Heart left ventricle (tissue), 16 donors: ENCODE measurements around the gene WIPF1. TPM values are rescaled to one million over a fixed set of nuclear protein-coding genes. Genes with fewer than 3 reads are reported as not detected.
A peak's percentile ranks its signal among the peaks of the same experiment; 100 is the strongest.

Experiments used
- ATAC-seq, 4 donors: fragments of 200-7000 bp; cut with Tn5 transposase; one replicate each; pipeline ENCODE4 v1.9.1; 2020 to 2022; ENCODE audit warnings: moderate library complexity in 4 of 4, mild to moderate bottlenecking in 3 of 4, moderate number of reproducible peaks in 1 of 4
- DNase-seq, 5 donors: peaks; one replicate each; pipeline ENCODE4 v3.0.0-alpha.2; 2020
- H3K27ac ChIP-seq, 12 donors: fragments of 200-600 bp; sonication (generic) in 4 of 12; one replicate each; pipeline versions ENCODE4 v1.5.0 to v1.8.0; 2016 to 2022; ENCODE audit warnings: mild to moderate bottlenecking in 2 of 12
- H3K27me3 ChIP-seq, 9 donors: fragments of 200-600 bp; sonication (generic) in 2 of 9; one replicate each; pipeline versions ENCODE4 v1.5.1 to v1.8.0; 2016 to 2022; ENCODE audit warnings: mild to moderate bottlenecking in 3 of 9
- H3K36me3 ChIP-seq, 9 donors: fragments of 200-600 bp; sonication (generic) in 2 of 9; one replicate each; pipeline versions ENCODE4 v1.5.0 to v1.8.0; 2018 to 2022; ENCODE audit warnings: mild to moderate bottlenecking in 2 of 9
- H3K4me1 ChIP-seq, 12 donors: fragments of 200-600 bp; sonication (generic) in 4 of 12; one replicate each; pipeline versions ENCODE4 v1.5.0 to v1.8.0; 2016 to 2022; ENCODE audit warnings: mild to moderate bottlenecking in 3 of 12
- H3K4me3 ChIP-seq, 12 donors: fragments of 200-600 bp; sonication (generic) in 4 of 12; one replicate each; pipeline versions ENCODE4 v1.5.0 to v1.8.0; 2017 to 2022; ENCODE audit warnings: mild to moderate bottlenecking in 9 of 12, moderate library complexity in 4 of 12
- H3K9me3 ChIP-seq, 12 donors: fragments of 200-600 bp; sonication (generic) in 4 of 12; one replicate each; pipeline versions ENCODE4 v1.5.0 to v1.8.0; 2016 to 2022; ENCODE audit warnings: mild to moderate bottlenecking in 1 of 12
- CTCF ChIP-seq, 12 donors: fragments of 200-600 bp; sonication (generic) in 4 of 12; IDR thresholded peaks; one replicate each; pipeline versions ENCODE4 v1.5.0 to v1.8.0; 2018 to 2022; ENCODE audit warnings: antibody characterized with exemption in 12 of 12, mild to moderate bottlenecking in 5 of 12
- POLR2A ChIP-seq, 2 donors: fragments of 450-650 bp; IDR thresholded peaks; one replicate each; pipeline ENCODE4 v1.6.1; 2017; ENCODE audit warnings: antibody characterized with exemption in 2 of 2, mild to moderate bottlenecking in 2 of 2, moderate library complexity in 2 of 2
- WGBS, 4 donors: extraction: QIAGEN DNeasy Blood & Tissue Kit in 2 of 4; methylation state at CpG; one replicate each; pipeline versions ENCODE4 v1.1.5 to v1.1.7; 2013 to 2018; 5-methylcytosine and 5-hydroxymethylcytosine counted together
- intact Hi-C, 10 donors: fragments of 100-400 bp; cut with DNase I; formaldehyde crosslinking; loops; one replicate each; pipeline versions ENCODE4 v1.11.1 to v1.14.2; 2022
- polyA plus RNA-seq, 2 donors: library from polyadenylated mRNA; stranded (reverse); fragments of 200-250 nt; gene quantifications; one replicate each; pipeline ENCODE4 v1.2.3, GENCODE V29; 2013
- total RNA-seq, 9 donors: library from RNA; depleted of rRNA in 2 of 9; stranded (reverse); fragments of >200 nt in 2 of 9; fragmentation: NEBNext Ultra II Directional in 3 of 9; extraction: Animal tissue kit (Norgen Biotek cat#: 25700) in 3 of 9; gene quantifications; one replicate each; pipeline versions ENCODE4 v1.1.0 to v1.2.4, GENCODE V29; 2016 to 2023
- donor health status: ischemic (EF 13 %, LVEDD 7.1; RV severe dilation, severe dysfunction).
- donor health status: healthy with polysubstance abuse.
- donor health status: DM: no; HTN: yes; CAD: no.
- donor health status: DM: no; HTN: no; CAD: no.
- donor health status: ischemic (EF 25% LVEDD 6.9; RV normal size, moderate dysfunction).
- donor health status: ischemic (EF 25% LVEDD 5.7; RV mildly dilated, moderate dysfunction).
- donor health status: healthy.
- donor health status: DM: yes; HTN: yes; CAD: no.
- donor health status: ischemic (EF 35%, LVEDD 5.7; RV mildly dilated, moderate dysfunction).
- donor health status: nonischemic (EF 11% LVEDD 7.7; RV severe dilation, severe dysfunction).
- donor health status: DM: yes; HTN: yes; CAD: no.
- donor health status: PGD.
- donor health status: ischemic (EF 29% LVEDD 5.4; RV normal size, mild dysfunction).
- donor health status: nonischemic (EF 23%, LVEDD 6.1; RV moderate dilation, normal function).

The WIPF1 gene
- total and polyA plus RNA-seq, 11 donors, result 9.7 to 73.2 (median 13.9) TPM

- no peaks in the 10 kb centered on the region for H3K27me3 ChIP-seq
- peaks cover 0 to 72% (median 33%) of the 10 kb centered on the region in 9 donors for H3K36me3 ChIP-seq
- no peak overlapping the region for H3K4me3 ChIP-seq
- intact Hi-C loops, result no loop called here
- peaks cover 0 to 90% (median 4%) of the 10 kb centered on the region in 12 donors for H3K4me1 ChIP-seq
- no peak for TF ChIP-seq POLR2A (IDR thresholded peaks at IDR 0.05)
- no peak for TF ChIP-seq CTCF (IDR thresholded peaks at IDR 0.05)
- ATAC-seq, result no peak
- no peaks in the 10 kb centered on the region for H3K9me3 ChIP-seq
- peak overlapping the region in 1 of 12 donors; percentile 10 for H3K27ac ChIP-seq
- 79 to 85% (median 82%) methylated on average over 10 of the region's 10 CpGs for WGBS, 4 donors
- no peak for DNase-seq
Measured at GRCh38 chr2:174585146-174585545, 12.5 kb downstream of the WIPF1 start.

DNA sequence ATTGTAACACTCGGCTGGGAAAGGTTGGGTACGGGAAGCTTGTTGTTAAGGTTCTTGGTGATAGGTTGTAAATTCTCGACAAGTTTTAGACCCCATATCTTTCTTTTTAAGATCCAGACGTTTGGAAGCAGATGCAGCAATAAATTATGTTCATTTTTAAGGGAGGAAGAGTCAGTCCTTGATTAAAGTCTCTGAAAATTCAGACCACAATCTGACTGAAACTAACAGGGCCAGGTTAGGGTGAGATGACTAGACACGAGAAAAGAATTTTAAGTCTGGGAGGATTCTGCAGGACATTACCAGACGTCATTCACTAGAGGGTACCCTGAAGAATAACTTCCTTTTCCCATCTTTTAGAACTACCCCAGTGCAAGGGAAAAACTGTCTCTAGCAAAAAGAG is 16.1 kb downstream of the WIPF1 start:
- WGBS, 4 donors, result 77 to 82% (median 79%) methylated on average over 6 of the region's 6 CpGs
- Histone ChIP-seq H3K4me1 (peaks cover 0 to 54% (median 0%) of the 10 kb centered on the region in 12 donors), H3K36me3 (peaks cover 0 to 92% (median 57%) of the 10 kb centered on the region in 9 donors), H3K4me3 (no peak overlapping the region), H3K27me3 (no peaks in the 10 kb centered on the region), H3K27ac (peak overlapping the region in 7 of 12 donors; percentile 2 to 57 (median 45)), H3K9me3 (no peaks in the 10 kb centered on the region)
- intact Hi-C loops, result loop anchor here in 1 of 10 donors (5.0 kb wide), 1 partner anchor 106 kb away; no protein-coding TSS in a partner anchor
- no peak for TF ChIP-seq CTCF (IDR thresholded peaks at IDR 0.05)
- TF ChIP-seq POLR2A (IDR thresholded peaks at IDR 0.05), result no peak
- no peak for ATAC-seq
- no peak for DNase-seq

GRCh38 chr2:174580951-174581350 is 16.7 kb downstream of the WIPF1 start:
- intact Hi-C loops, result loop anchor here in 1 of 10 donors (5.0 kb wide), 1 partner anchor 106 kb away; no protein-coding TSS in a partner anchor
- no peaks in the 10 kb centered on the region for H3K27me3 ChIP-seq
- no peaks in the 10 kb centered on the region for H3K9me3 ChIP-seq
- ATAC-seq (peak in 2 of 4 donors; percentile 38 to 44), DNase-seq (peak in 1 of 5 donors; percentile 41)
- TF ChIP-seq CTCF (IDR thresholded peaks at IDR 0.05) (no peak), POLR2A (IDR thresholded peaks at IDR 0.05) (no peak)
- peak overlapping the region in 7 of 12 donors; percentile 6 to 59 (median 46) for H3K27ac ChIP-seq
- WGBS, 4 donors, result 77 to 82% (median 81%) methylated on average over 2 of the region's 2 CpGs
- no peak overlapping the region for H3K4me3 ChIP-seq
- peaks cover 0 to 97% (median 61%) of the 10 kb centered on the region in 9 donors for H3K36me3 ChIP-seq
- H3K4me1 ChIP-seq, result peaks cover 0 to 48% (median 0%) of the 10 kb centered on the region in 12 donors

- H3K27me3 ChIP-seq, result no peaks in the 10 kb centered on the region
- intact Hi-C loops, result loop anchor here in 6 of 10 donors (2.0 to 10.0 kb wide), 4 partner anchors 107 to 114 kb away; no protein-coding TSS in a partner anchor
- H3K9me3 ChIP-seq, result no peaks in the 10 kb centered on the region
- ATAC-seq (peak in 2 of 4 donors; percentile 48 to 50), DNase-seq (no peak)
- H3K27ac ChIP-seq, result no peak overlapping the region
- H3K4me3 ChIP-seq, result no peak overlapping the region
- peaks cover 0 to 43% (median 4%) of the 10 kb centered on the region in 12 donors for H3K4me1 ChIP-seq
- no peak for TF ChIP-seq POLR2A (IDR thresholded peaks at IDR 0.05)
- peak in 11 of 12 donors; percentile 19 to 54 (median 42) for TF ChIP-seq CTCF (IDR thresholded peaks at IDR 0.05)
- H3K36me3 ChIP-seq, result peaks cover 0 to 99% (median 56%) of the 10 kb centered on the region in 9 donors
Measured at GRCh38 chr2:174577967-174578589, 19.5 kb downstream of the WIPF1 start.
